Kidney epithelial cell (primary cell): Measurements from ENCODE around the gene LYZL1. TPM values are rescaled to one million over a fixed set of nuclear protein-coding genes. Genes with fewer than 3 reads are reported as not detected.

Source experiments
- DNase-seq: peaks from one replicate; pipeline ENCODE4 v3.0.0-alpha.2; 2010; ENCODE audit warnings: low read depth
- H3K27me3 ChIP-seq: 2 replicates; pipeline ENCODE4 v1.6.0; 2011; ENCODE audit warnings: low read length; ENCODE audit not compliant: control insufficient read depth, insufficient read depth
- H3K36me3 ChIP-seq: 2 replicates; pipeline ENCODE4 v1.5.1; 2011; ENCODE audit warnings: low read length; ENCODE audit not compliant: control insufficient read depth, insufficient read depth
- H3K4me3 ChIP-seq: 2 replicates; pipeline ENCODE4 v1.5.1; 2011; ENCODE audit warnings: low read depth, mild to moderate bottlenecking, control low read depth, low read length
- CTCF ChIP-seq: IDR thresholded peaks from 2 replicates; pipeline ENCODE4 v1.5.1; 2011; ENCODE audit warnings: mild to moderate bottlenecking, moderate library complexity, low read length, control low read depth, inconsistent platforms; ENCODE audit not compliant: insufficient read depth, poor library complexity, severe bottlenecking
- total RNA-seq: library from RNA; depleted of rRNA; stranded (reverse); fragments of >200 nt; gene quantifications from 2 replicates; pipeline ENCODE4 v1.2.3, GENCODE V29; 2015

Gene LYZL1
- total RNA-seq, 1 donor from 2014 or later, result not detected

- H3K4me3 ChIP-seq, result no peak overlapping the region
- no peaks in the 10 kb centered on the region for H3K36me3 ChIP-seq
- no peak for TF ChIP-seq CTCF
- no peaks in the 10 kb centered on the region for H3K27me3 ChIP-seq
- DNase-seq, result no peak
These were observed 43.9 kb upstream of the LYZL1 start for GRCh38 chr10:29244978-29245377.

GRCh38 chr10:29245476-29245875 is 43.4 kb upstream of the LYZL1 start:
- TF ChIP-seq CTCF, result no peak
- DNase-seq, result no peak
- Histone ChIP-seq H3K4me3 (no peak overlapping the region), H3K36me3 (no peaks in the 10 kb centered on the region), H3K27me3 (no peaks in the 10 kb centered on the region)

- H3K27me3 ChIP-seq, result no peaks in the 10 kb centered on the region
- no peak for TF ChIP-seq CTCF
- DNase-seq, result no peak
- no peak overlapping the region for H3K4me3 ChIP-seq
- no peaks in the 10 kb centered on the region for H3K36me3 ChIP-seq
These were observed 42.4 kb upstream of the LYZL1 start for GRCh38 chr10:29246449-29246848.

- no peak for TF ChIP-seq CTCF
- no peak for DNase-seq
- H3K4me3 ChIP-seq, result no peak overlapping the region
- H3K27me3 ChIP-seq, result peaks cover 2% of the 10 kb centered on the region
- no peaks in the 10 kb centered on the region for H3K36me3 ChIP-seq
These were observed 40.7 kb upstream of the LYZL1 start for GRCh38 chr10:29248158-29248557.

GRCh38 chr10:29249018-29249417 is 39.9 kb upstream of the LYZL1 start:
- Histone ChIP-seq H3K4me3 (no peak overlapping the region), H3K36me3 (no peaks in the 10 kb centered on the region), H3K27me3 (peaks cover 3% of the 10 kb centered on the region)
- TF ChIP-seq CTCF, result no peak
- DNase-seq, result no peak

GRCh38 chr10:29250066-29250465 is 38.8 kb upstream of the LYZL1 start:
- Histone ChIP-seq H3K4me3 (no peak overlapping the region), H3K36me3 (no peaks in the 10 kb centered on the region), H3K27me3 (peaks cover 3% of the 10 kb centered on the region)
- no peak for DNase-seq
- TF ChIP-seq CTCF, result no peak
